ENCODE results near the gene CBY1.

GRCh38 chr22:38700789-38701628, 44.6 kb downstream of the CBY1 start, which contains the start of gene JOSD1:
- no peak for TF ChIP-seq CTCF (IDR thresholded peaks at IDR 0.05)
- TF ChIP-seq POLR2A (IDR thresholded peaks at IDR 0.05): peak in 2 of 4 donors; percentile 60 to 84
- TF ChIP-seq POLR2AphosphoS5 (IDR thresholded peaks at IDR 0.05): peak; percentile 98 to 100 (median 99)
- TF ChIP-seq EP300 (IDR thresholded peaks at IDR 0.05): peak; percentile 60
